HepG2 (cell line): ENCODE data around the gene ENDOG. TPM values are rescaled to one million over a fixed set of nuclear protein-coding genes. Genes with fewer than 3 reads are reported as not detected.

ENCODE experiments used
- AFF4 ChIP-seq: sonication (generic); formaldehyde crosslinking; IDR thresholded peaks from 2 replicates; pipeline ENCODE4 v1.4.0; 2020; ENCODE audit warnings: missing genetic modification reagents
- AGO1 ChIP-seq: fragments of 200-400 bp; formaldehyde crosslinking; IDR thresholded peaks from 2 replicates; pipeline ENCODE4 v1.6.1; 2017; ENCODE audit warnings: mild to moderate bottlenecking, low read depth, low read length, moderate library complexity; ENCODE audit not compliant: poor library complexity, severe bottlenecking
- AHR ChIP-seq: IDR thresholded peaks from 2 replicates; pipeline ENCODE4 v1.6.1; 2018; ENCODE audit warnings: missing genetic modification reagents, missing compliant biosample characterization
- CENPT ChIP-seq: sonication (generic); formaldehyde crosslinking; IDR thresholded peaks from 2 replicates; pipeline ENCODE4 v1.8.0; 2022; ENCODE audit warnings: low read depth, mild to moderate bottlenecking, moderate library complexity, missing genetic modification reagents
- FIP1L1 ChIP-seq: fragments of 200-400 bp; formaldehyde crosslinking; IDR thresholded peaks from 2 replicates; pipeline ENCODE4 v1.6.1; 2018; ENCODE audit warnings: low read depth, mild to moderate bottlenecking, low read length, moderate library complexity, borderline replicate concordance; ENCODE audit not compliant: insufficient read depth
- FLYWCH1 ChIP-seq: sonication (generic); formaldehyde crosslinking; IDR thresholded peaks from 2 replicates; pipeline ENCODE4 v1.8.1; 2023; ENCODE audit warnings: mild to moderate bottlenecking, missing genetic modification reagents
- GFI1 ChIP-seq: sonication (generic); formaldehyde crosslinking; IDR thresholded peaks from 2 replicates; pipeline ENCODE4 v1.5.0; 2020; ENCODE audit warnings: missing genetic modification reagents, mild to moderate bottlenecking, borderline replicate concordance
- HBP1 ChIP-seq: IDR thresholded peaks from 2 replicates; pipeline ENCODE4 v1.6.1; 2016; ENCODE audit warnings: low read depth, control low read depth
- HDAC1 ChIP-seq: sonication (generic); formaldehyde crosslinking; IDR thresholded peaks from 2 replicates; pipeline ENCODE4 v1.5.1; 2020; ENCODE audit warnings: mild to moderate bottlenecking, missing genetic modification reagents
- ISX ChIP-seq: sonication (generic); formaldehyde crosslinking; conservative IDR thresholded peaks from 2 replicates; pipeline ENCODE4 v1.5.0; 2020; ENCODE audit warnings: missing genetic modification reagents
- KDM6A ChIP-seq: IDR thresholded peaks from 2 replicates; pipeline ENCODE4 v1.6.1; 2016; ENCODE audit warnings: low read depth
- KLF9 ChIP-seq: IDR thresholded peaks from 2 replicates; pipeline ENCODE4 v1.6.1; 2016; ENCODE audit warnings: low read depth
- MTF2 ChIP-seq: sonication (generic); formaldehyde crosslinking; IDR thresholded peaks from 2 replicates; pipeline ENCODE4 v1.5.0; 2020; ENCODE audit warnings: missing genetic modification reagents, borderline replicate concordance
- NFE2 ChIP-seq: sonication (generic); formaldehyde crosslinking; IDR thresholded peaks from 2 replicates; pipeline ENCODE4 v1.4.0; 2020; ENCODE audit warnings: missing genetic modification reagents
- PHF8 ChIP-seq: sonication (generic); formaldehyde crosslinking; IDR thresholded peaks from 2 replicates; pipeline ENCODE4 v1.5.0; 2020; ENCODE audit warnings: missing genetic modification reagents
- RELA ChIP-seq: sonication (generic); formaldehyde crosslinking; IDR thresholded peaks from 2 replicates; pipeline ENCODE4 v1.4.0; 2020; ENCODE audit warnings: missing genetic modification reagents
- RFX1 ChIP-seq: fragments of 450-650 bp; IDR thresholded peaks from 2 replicates; pipeline ENCODE4 v1.6.1; 2017
- SAFB2 ChIP-seq: sonication (generic); formaldehyde crosslinking; IDR thresholded peaks from 2 replicates; pipeline ENCODE4 v1.5.1; 2020; ENCODE audit warnings: missing genetic modification reagents, low read depth, mild to moderate bottlenecking, borderline replicate concordance
- SMAD3 ChIP-seq: sonication (generic); formaldehyde crosslinking; IDR thresholded peaks from 2 replicates; pipeline ENCODE4 v1.4.0; 2020; ENCODE audit warnings: missing genetic modification reagents
- TAF15 ChIP-seq: fragments of 200-400 bp; formaldehyde crosslinking; IDR thresholded peaks from one replicate; pipeline ENCODE4 v1.6.1; 2018; ENCODE audit warnings: mild to moderate bottlenecking, low read depth, low read length; ENCODE audit not compliant: poor library complexity, severe bottlenecking
- ZNF337 ChIP-seq: sonication (generic); formaldehyde crosslinking; IDR thresholded peaks from 2 replicates; pipeline ENCODE4 v1.5.1; 2020; ENCODE audit warnings: missing genetic modification reagents, low read depth, mild to moderate bottlenecking, borderline replicate concordance
- ZNF350 ChIP-seq: sonication (generic); formaldehyde crosslinking; IDR thresholded peaks from 2 replicates; pipeline ENCODE4 v1.4.0; 2020; ENCODE audit warnings: mild to moderate bottlenecking, low read depth, missing genetic modification reagents, borderline replicate concordance
- ZNF850 ChIP-seq: sonication (generic); formaldehyde crosslinking; conservative IDR thresholded peaks from 2 replicates; pipeline ENCODE4 v1.9.0; 2021; ENCODE audit warnings: mild to moderate bottlenecking, missing genetic modification reagents
- ZNF878 ChIP-seq: sonication (generic); formaldehyde crosslinking; IDR thresholded peaks from 2 replicates; pipeline ENCODE4 v1.8.1; 2023; ENCODE audit warnings: mild to moderate bottlenecking, missing genetic modification reagents, moderate library complexity
- polyA plus RNA-seq, 8 experiments: library from polyadenylated mRNA; depleted of rRNA in 3 of 8; stranded (reverse) in 7 of 8; unstranded in 1 of 8; fragments of >200 nt; fragmentation: Illumina TruSeq in 4 of 8; extraction: Trizol in 4 of 8; gene quantifications; 2 replicates each; pipeline versions ENCODE4 v1.2.1 to v1.2.3, GENCODE V29; 2011 to 2016; ENCODE audit warnings: low read depth in 4 of 8, missing spikeins in 1 of 8, mixed read lengths in 1 of 8; ENCODE audit not compliant: insufficient read depth in 1 of 8
- total RNA-seq, 5 experiments: library from RNA; depleted of rRNA; stranded (reverse); fragments of >200 nt; fragmentation: Illumina TruSeq; extraction: Trizol; gene quantifications; 2 replicates each; pipeline ENCODE4 v1.2.3, GENCODE V29; 2016; ENCODE audit warnings: low read depth in 1 of 5
- TF ChIP-seq, protein P1 (sequence below): sonication (generic); formaldehyde crosslinking; IDR thresholded peaks from 2 replicates; pipeline ENCODE4 v1.4.0; 2020; ENCODE audit warnings: mild to moderate bottlenecking, missing genetic modification reagents
- TF ChIP-seq, protein P2 (sequence below): sonication (generic); formaldehyde crosslinking; conservative IDR thresholded peaks from 2 replicates; pipeline ENCODE4 v1.8.0; 2022; ENCODE audit warnings: low read depth, missing genetic modification reagents

The ENDOG gene
- total and polyA plus RNA-seq, 2 of the 13 experiments (the other 11 are each of a cell fraction or from before 2014, with no cell fraction given), result 26.3 to 28.8 TPM

DNA sequence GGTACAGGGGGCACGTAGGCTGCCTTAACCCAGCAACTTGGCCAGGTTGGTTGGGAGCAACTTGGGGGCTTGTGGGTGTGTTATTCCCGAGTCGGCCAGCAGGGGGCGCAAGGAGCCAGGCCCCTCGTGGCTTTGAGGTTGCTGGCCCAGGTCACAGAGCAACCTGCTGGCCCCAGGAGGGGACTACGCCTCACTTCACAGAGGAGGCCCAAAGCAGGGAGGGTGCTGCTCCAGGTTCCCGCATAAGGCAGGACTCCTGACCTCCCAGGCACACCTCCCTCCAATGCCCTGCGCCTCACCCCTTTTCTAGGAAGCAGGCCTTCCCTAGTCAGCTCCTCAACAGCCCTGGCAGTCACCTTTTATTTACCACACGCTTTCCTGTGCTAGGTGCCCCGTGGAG is 45.3 kb downstream of the ENDOG start (continued):
- TF ChIP-seq KLF9 (CRISPR knock-in tag), result no peak
- no peak for TF ChIP-seq HBP1 (CRISPR knock-in tag)
- no peak for TF ChIP-seq TAF15
- no peak for TF ChIP-seq ZNF850
- no peak; the same call in 1 of the 2 replicates for TF ChIP-seq ZNF350
- TF ChIP-seq ZNF337 (CRISPR knock-in tag), result no peak
- TF ChIP-seq PHF8 (CRISPR knock-in tag), result peak; percentile 20; the same call in 1 of the 2 replicates
- TF ChIP-seq CENPT (CRISPR knock-in tag), result no peak
- TF ChIP-seq, protein P1, sequence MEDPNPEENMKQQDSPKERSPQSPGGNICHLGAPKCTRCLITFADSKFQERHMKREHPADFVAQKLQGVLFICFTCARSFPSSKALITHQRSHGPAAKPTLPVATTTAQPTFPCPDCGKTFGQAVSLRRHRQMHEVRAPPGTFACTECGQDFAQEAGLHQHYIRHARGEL (CRISPR knock-in tag), result no peak
- TF ChIP-seq MTF2 (CRISPR knock-in tag), result no peak
- no peak for TF ChIP-seq SAFB2
- no peak for TF ChIP-seq ZNF878 (CRISPR knock-in tag)
- TF ChIP-seq HDAC1 (CRISPR knock-in tag), result no peak
- no peak for TF ChIP-seq KDM6A (CRISPR knock-in tag)
- no peak for TF ChIP-seq GFI1 (CRISPR knock-in tag)
- no peak for TF ChIP-seq NFE2 (CRISPR knock-in tag)
- TF ChIP-seq, protein P2, sequence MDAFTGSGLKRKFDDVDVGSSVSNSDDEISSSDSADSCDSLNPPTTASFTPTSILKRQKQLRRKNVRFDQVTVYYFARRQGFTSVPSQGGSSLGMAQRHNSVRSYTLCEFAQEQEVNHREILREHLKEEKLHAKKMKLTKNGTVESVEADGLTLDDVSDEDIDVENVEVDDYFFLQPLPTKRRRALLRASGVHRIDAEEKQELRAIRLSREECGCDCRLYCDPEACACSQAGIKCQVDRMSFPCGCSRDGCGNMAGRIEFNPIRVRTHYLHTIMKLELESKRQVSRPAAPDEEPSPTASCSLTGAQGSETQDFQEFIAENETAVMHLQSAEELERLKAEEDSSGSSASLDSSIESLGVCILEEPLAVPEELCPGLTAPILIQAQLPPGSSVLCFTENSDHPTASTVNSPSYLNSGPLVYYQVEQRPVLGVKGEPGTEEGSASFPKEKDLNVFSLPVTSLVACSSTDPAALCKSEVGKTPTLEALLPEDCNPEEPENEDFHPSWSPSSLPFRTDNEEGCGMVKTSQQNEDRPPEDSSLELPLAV (CRISPR knock-in tag), result no peak
- TF ChIP-seq FIP1L1, result no peak
- no peak for TF ChIP-seq RELA
- no peak for TF ChIP-seq ISX
- TF ChIP-seq FLYWCH1, result no peak
- no peak for TF ChIP-seq AGO1
- TF ChIP-seq SMAD3, result no peak
- no peak for TF ChIP-seq RFX1
- no peak for TF ChIP-seq AHR (CRISPR knock-in tag)
- TF ChIP-seq AFF4 (CRISPR knock-in tag), result no peak
